ENCODE data around the gene ZFPL1. TPM values are rescaled to one million over a fixed set of nuclear protein-coding genes. Genes with fewer than 3 reads are reported as not detected.

Gene ZFPL1
- total RNA-seq, 2 donors from 2014 or later = 35.7 to 46.6 TPM

DNA sequence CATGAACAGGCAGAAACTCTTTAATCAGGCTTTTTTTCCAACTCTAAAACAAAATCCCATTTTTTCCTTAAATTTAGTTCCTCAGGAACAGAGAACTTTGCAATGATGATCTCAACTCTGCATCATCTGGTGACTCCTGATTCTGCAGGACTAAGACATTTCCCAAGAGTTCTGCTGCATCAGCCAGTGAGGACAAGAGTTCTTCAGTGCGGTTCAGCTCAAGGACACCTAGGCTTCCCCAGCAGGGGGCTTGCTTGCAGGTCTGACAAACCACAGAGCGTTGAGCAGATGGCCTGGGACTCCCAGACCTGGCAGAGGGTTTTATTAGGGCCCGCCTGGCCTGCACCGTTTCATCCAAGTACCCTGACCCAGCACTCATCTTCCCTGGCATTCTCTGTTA lies 6.6 kb upstream of the ZFPL1 start:
- H3K4me3 Mint-ChIP-seq = no peak overlapping the region
- Histone ChIP-seq H3K36me3 (ENCODE audit: control insufficient read depth, insufficient read depth, low read length) (peaks cover 47% of the 10 kb centered on the region), H3K27me3 (ENCODE audit: control insufficient read depth, insufficient read depth, low read length, poor library complexity, severe bottlenecking) (no peaks in the 10 kb centered on the region), H3K27ac (ENCODE audit: low read depth, low read length) (no peak overlapping the region), H3K4me3 (ENCODE audit: low read length) (no peak overlapping the region), H3K9ac (ENCODE audit: extremely low read depth, low read length, poor library complexity, severe bottlenecking) (no peak overlapping the region), H3K9me3 (ENCODE audit: control insufficient read depth, low read length) (no peaks in the 10 kb centered on the region), H3K4me1 (ENCODE audit: control insufficient read depth, insufficient read depth, low read length) (no peaks in the 10 kb centered on the region)
- peak overlapping the region; percentile 44 for H3K27ac Mint-ChIP-seq
- H3K4me1 Mint-ChIP-seq = peaks cover 1% of the 10 kb centered on the region
- 94 to 96% methylated on average over 2 to 4 of the region's 4 CpGs for WGBS, 2 experiments (ENCODE audit: insufficient coverage in 1 of 2, insufficient read length in 1 of 2)
- TF ChIP-seq, protein P1, sequence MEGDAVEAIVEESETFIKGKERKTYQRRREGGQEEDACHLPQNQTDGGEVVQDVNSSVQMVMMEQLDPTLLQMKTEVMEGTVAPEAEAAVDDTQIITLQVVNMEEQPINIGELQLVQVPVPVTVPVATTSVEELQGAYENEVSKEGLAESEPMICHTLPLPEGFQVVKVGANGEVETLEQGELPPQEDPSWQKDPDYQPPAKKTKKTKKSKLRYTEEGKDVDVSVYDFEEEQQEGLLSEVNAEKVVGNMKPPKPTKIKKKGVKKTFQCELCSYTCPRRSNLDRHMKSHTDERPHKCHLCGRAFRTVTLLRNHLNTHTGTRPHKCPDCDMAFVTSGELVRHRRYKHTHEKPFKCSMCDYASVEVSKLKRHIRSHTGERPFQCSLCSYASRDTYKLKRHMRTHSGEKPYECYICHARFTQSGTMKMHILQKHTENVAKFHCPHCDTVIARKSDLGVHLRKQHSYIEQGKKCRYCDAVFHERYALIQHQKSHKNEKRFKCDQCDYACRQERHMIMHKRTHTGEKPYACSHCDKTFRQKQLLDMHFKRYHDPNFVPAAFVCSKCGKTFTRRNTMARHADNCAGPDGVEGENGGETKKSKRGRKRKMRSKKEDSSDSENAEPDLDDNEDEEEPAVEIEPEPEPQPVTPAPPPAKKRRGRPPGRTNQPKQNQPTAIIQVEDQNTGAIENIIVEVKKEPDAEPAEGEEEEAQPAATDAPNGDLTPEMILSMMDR (conservative IDR thresholded peaks at IDR 0.05) = no peak
- H3K9me3 Mint-ChIP-seq = no peaks in the 10 kb centered on the region
- peaks cover 48% of the 10 kb centered on the region for H3K36me3 Mint-ChIP-seq (ENCODE audit: low read depth)
- no peak for DNase-seq
- H3K27me3 Mint-ChIP-seq (ENCODE audit: insufficient read depth) = no peaks in the 10 kb centered on the region

GRCh38 chr11:65078151-65078550 lies 5.9 kb upstream of the ZFPL1 start:
- Mint-ChIP-seq H3K27me3 (ENCODE audit: insufficient read depth) (no peaks in the 10 kb centered on the region), H3K9me3 (no peaks in the 10 kb centered on the region), H3K4me1 (peaks cover 7% of the 10 kb centered on the region), H3K4me3 (no peak overlapping the region), H3K27ac (peak overlapping the region; percentile 50), H3K36me3 (ENCODE audit: low read depth) (peaks cover 48% of the 10 kb centered on the region)
- no peak overlapping the region for H3K27ac ChIP-seq (ENCODE audit: low read depth, low read length)
- no peaks in the 10 kb centered on the region for H3K4me1 ChIP-seq (ENCODE audit: control insufficient read depth, insufficient read depth, low read length)
- no peak overlapping the region for H3K9ac ChIP-seq (ENCODE audit: extremely low read depth, low read length, poor library complexity, severe bottlenecking)
- WGBS, 2 experiments (ENCODE audit: insufficient coverage in 1 of 2, insufficient read length in 1 of 2) = 87 to 100% methylated on average over 2 to 3 of the region's 3 CpGs
- H3K27me3 ChIP-seq (ENCODE audit: control insufficient read depth, insufficient read depth, low read length, poor library complexity, severe bottlenecking) = no peaks in the 10 kb centered on the region
- no peaks in the 10 kb centered on the region for H3K9me3 ChIP-seq (ENCODE audit: control insufficient read depth, low read length)
- DNase-seq = peak; percentile 87
- TF ChIP-seq, protein P1 (conservative IDR thresholded peaks at IDR 0.05) = peak; percentile 77
- H3K36me3 ChIP-seq (ENCODE audit: control insufficient read depth, insufficient read depth, low read length) = peaks cover 47% of the 10 kb centered on the region
- no peak overlapping the region for H3K4me3 ChIP-seq (ENCODE audit: low read length)

DNA sequence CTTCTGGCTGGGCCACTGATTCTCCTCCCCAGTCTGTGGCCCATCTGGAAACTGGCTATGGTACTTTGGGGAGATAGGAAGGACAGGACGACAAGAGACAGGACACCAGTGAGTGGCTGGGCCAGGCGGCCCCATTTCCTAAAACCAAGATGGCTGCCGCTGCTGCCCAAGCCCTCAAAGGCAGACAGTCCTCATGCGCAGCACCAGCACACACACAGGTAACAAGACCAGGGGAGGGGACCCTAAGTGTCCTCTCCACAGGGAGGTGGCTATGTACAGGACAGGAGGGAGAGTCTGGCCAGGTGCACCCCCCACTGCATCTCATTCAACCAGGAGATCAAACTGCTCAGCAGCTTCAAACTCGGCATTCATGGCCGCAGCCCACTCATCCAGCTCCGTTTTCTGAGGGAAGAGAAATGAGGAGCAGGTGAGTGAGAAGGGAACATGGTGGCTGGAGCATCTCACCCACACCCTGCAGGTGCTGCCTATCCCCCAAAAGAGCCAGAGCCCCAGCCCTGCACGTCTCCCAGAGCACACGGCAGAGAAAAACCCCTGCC lies 5.2 kb upstream of the ZFPL1 start:
- no peak overlapping the region for H3K4me3 Mint-ChIP-seq
- Histone ChIP-seq H3K27ac (ENCODE audit: low read depth, low read length) (no peak overlapping the region), H3K9ac (ENCODE audit: extremely low read depth, low read length, poor library complexity, severe bottlenecking) (no peak overlapping the region), H3K4me3 (ENCODE audit: low read length) (no peak overlapping the region), H3K36me3 (ENCODE audit: control insufficient read depth, insufficient read depth, low read length) (peaks cover 47% of the 10 kb centered on the region), H3K9me3 (ENCODE audit: control insufficient read depth, low read length) (no peaks in the 10 kb centered on the region), H3K27me3 (ENCODE audit: control insufficient read depth, insufficient read depth, low read length, poor library complexity, severe bottlenecking) (no peaks in the 10 kb centered on the region), H3K4me1 (ENCODE audit: control insufficient read depth, insufficient read depth, low read length) (no peaks in the 10 kb centered on the region)
- no peak overlapping the region for H3K27ac Mint-ChIP-seq
- peaks cover 8% of the 10 kb centered on the region for H3K4me1 Mint-ChIP-seq
- H3K27me3 Mint-ChIP-seq (ENCODE audit: insufficient read depth) = no peaks in the 10 kb centered on the region
- WGBS, 2 experiments (ENCODE audit: insufficient coverage in 1 of 2, insufficient read length in 1 of 2) = 93 to 97% methylated on average over 5 to 9 of the region's 9 CpGs
- peaks cover 48% of the 10 kb centered on the region for H3K36me3 Mint-ChIP-seq (ENCODE audit: low read depth)
- no peak for DNase-seq
- H3K9me3 Mint-ChIP-seq = no peaks in the 10 kb centered on the region
- TF ChIP-seq, protein P1 (conservative IDR thresholded peaks at IDR 0.05) = no peak
